B cell (primary cell): ENCODE data around the gene TMSB15C. TPM values are rescaled to one million over a fixed set of nuclear protein-coding genes. Genes with fewer than 3 reads are reported as not detected.
"Not testable (repeated sequence)": the region's sequence is repeated elsewhere in the genome, so short reads cannot be mapped to it uniquely, and the experiment has no call there.

ENCODE experiments used
- ATAC-seq: fragments of 200-7000 bp; cut with Tn5 transposase; one replicate; pipeline ENCODE4 v1.10.0; 2021; ENCODE audit warnings: low read depth, mild to moderate bottlenecking, moderate number of reproducible peaks, moderate library complexity
- CTCF ChIA-PET: fragments of 350-600 bp; sonication (Branson Sonifier 250); formaldehyde crosslinking; loops from one replicate; lab custom pipeline; 2021; ENCODE audit warnings: antibody characterized with exemption, inconsistent platforms; lab: Charles Lee
- POLR2A ChIA-PET: fragments of 350-600 bp; sonication (Branson Sonifier 250); formaldehyde crosslinking; loops from one replicate; lab custom pipeline; 2021; ENCODE audit warnings: antibody characterized with exemption; lab: Charles Lee
- DNase-seq: peaks from one replicate; pipeline ENCODE4 v3.0.0; 2013
- H2AFZ ChIP-seq: 2 replicates; pipeline ENCODE4 v1.6.1; 2012; ENCODE audit warnings: mild to moderate bottlenecking, low read depth, low read length; ENCODE audit not compliant: insufficient read depth, poor library complexity, severe bottlenecking
- H3K27ac ChIP-seq, 2 donors: 1 replicate in 1 of 2; 2 replicates in 1 of 2; pipeline ENCODE4 v1.5.1; 2012 to 2013; ENCODE audit warnings: low read length in 2 of 2, mild to moderate bottlenecking in 2 of 2, moderate library complexity in 1 of 2
- H3K27me3 ChIP-seq, 4 experiments: fragments of 200-600 bp in 1 of 4; sonication (generic) in 1 of 4; replicated peaks in 1 of 4; 1 replicate in 2 of 4; 2 replicates in 2 of 4; pipeline versions ENCODE4 v1.6.1 to v1.7.0; 2013 to 2016; ENCODE audit warnings: low read length in 3 of 4, mild to moderate bottlenecking in 2 of 4, mixed read lengths in 1 of 4, moderate library complexity in 1 of 4; ENCODE audit not compliant: insufficient read depth in 4 of 4, control insufficient read depth in 3 of 4; ENCODE audit errors: control extremely low read depth in 1 of 4
- H3K36me3 ChIP-seq, 2 experiments: replicated peaks in 1 of 2; 1 replicate in 1 of 2; 2 replicates in 1 of 2; pipeline versions ENCODE4 v1.6.1 to v1.7.1; 2013; ENCODE audit warnings: low read length in 1 of 2; ENCODE audit not compliant: insufficient read depth in 2 of 2, control insufficient read depth in 1 of 2; ENCODE audit errors: control extremely low read depth in 1 of 2, extremely low read depth in 1 of 2
- H3K4me1 ChIP-seq, 2 donors: fragments of 200-600 bp in 1 of 2; sonication (generic) in 1 of 2; 1 replicate in 1 of 2; 2 replicates in 1 of 2; pipeline versions ENCODE4 v1.5.1 to v1.6.1; 2013 to 2017; ENCODE audit warnings: low read length in 2 of 2; ENCODE audit not compliant: control insufficient read depth in 2 of 2, insufficient read depth in 2 of 2
- H3K4me2 ChIP-seq: replicated peaks from 2 replicates; pipeline ENCODE3; 2012; ENCODE audit warnings: mild to moderate bottlenecking, low read depth, low read length; ENCODE audit not compliant: poor library complexity, severe bottlenecking
- H3K4me3 ChIP-seq, 5 experiments: fragments of 200-600 bp in 1 of 5; sonication (generic) in 1 of 5; 1 replicate in 3 of 5; 2 replicates in 2 of 5; pipeline versions ENCODE4 v1.5.1 to v1.7.0; 2011 to 2016; ENCODE audit warnings: low read length in 4 of 5, mild to moderate bottlenecking in 4 of 5, low read depth in 2 of 5, control low read depth in 1 of 5, moderate library complexity in 1 of 5; ENCODE audit not compliant: insufficient read depth in 1 of 5; ENCODE audit errors: control extremely low read depth in 1 of 5, extremely low read depth in 1 of 5
- H3K79me2 ChIP-seq: fragments of 200-600 bp; sonication (generic); one replicate; pipeline ENCODE4 v1.6.0; 2016; ENCODE audit warnings: low read length; ENCODE audit not compliant: control insufficient read depth, insufficient read depth
- H3K9ac ChIP-seq: fragments of 200-600 bp; sonication (generic); 2 replicates; pipeline ENCODE4 v1.6.1; 2017; ENCODE audit warnings: mild to moderate bottlenecking, low read length, moderate library complexity
- H3K9me3 ChIP-seq, 3 donors: one replicate each; pipeline versions ENCODE4 v1.6.1 to v1.7.1; 2013; ENCODE audit warnings: low read length in 2 of 3; ENCODE audit not compliant: control insufficient read depth in 2 of 3, insufficient read depth in 1 of 3; ENCODE audit errors: control extremely low read depth in 1 of 3
- H4K20me1 ChIP-seq: 2 replicates; pipeline ENCODE4 v1.6.0; 2012; ENCODE audit warnings: mild to moderate bottlenecking, low read length; ENCODE audit not compliant: insufficient read depth, control insufficient read depth, poor library complexity, severe bottlenecking
- H3K27ac Mint-ChIP-seq: one replicate; pipeline ENCODE4 v1.8.0; 2021; ENCODE audit warnings: mixed read lengths
- H3K27me3 Mint-ChIP-seq: one replicate; pipeline ENCODE4 v1.8.0; 2021; ENCODE audit warnings: mixed read lengths
- H3K4me1 Mint-ChIP-seq: one replicate; pipeline ENCODE4 v1.8.0; 2021; ENCODE audit warnings: mixed read lengths
- H3K4me3 Mint-ChIP-seq: one replicate; pipeline ENCODE4 v1.8.0; 2021; ENCODE audit warnings: mixed read lengths
- H3K9me3 Mint-ChIP-seq: one replicate; pipeline ENCODE4 v1.8.0; 2022; ENCODE audit warnings: mixed read lengths; ENCODE audit not compliant: insufficient read depth
- CTCF ChIP-seq: fragments of 200-600 bp; IDR thresholded peaks from one replicate; pipeline ENCODE4 v1.8.0; 2022; ENCODE audit warnings: antibody characterized with exemption, mild to moderate bottlenecking
- EZH2 ChIP-seq: IDR thresholded peaks from 2 replicates; pipeline ENCODE4 v1.6.1; 2012; ENCODE audit warnings: borderline replicate concordance, low read depth, mild to moderate bottlenecking, moderate library complexity, low read length; ENCODE audit not compliant: insufficient read depth, poor library complexity, severe bottlenecking
- WGBS: methylation state at CpG from one replicate; pipeline ENCODE4 v1.1.5; 2013; ENCODE audit warnings: missing lambda C conversion rate; ENCODE audit not compliant: insufficient coverage; 5-methylcytosine and 5-hydroxymethylcytosine counted together
- intact Hi-C: fragments of 100-400 bp; cut with micrococcal nuclease; formaldehyde crosslinking; loops from one replicate; pipeline ENCODE4 v1.10.0; 2022
- polyA minus RNA-seq: library from RNA; depleted of rRNA, polyadenylated mRNA; stranded (reverse); fragments of >200 nt; gene quantifications from 2 replicates; pipeline ENCODE4 v1.2.3, GENCODE V29; 2012
- polyA plus RNA-seq: library from polyadenylated mRNA; depleted of rRNA; stranded (reverse); fragments of >200 nt; gene quantifications from 2 replicates; pipeline ENCODE4 v1.2.3, GENCODE V29; 2012
- total RNA-seq, 2 donors: library from RNA; stranded (reverse); fragments of 120-200 nt in 1 of 2; gene quantifications; 1 replicate in 1 of 2; 2 replicates in 1 of 2; pipeline versions ENCODE4 v1.2.3 to v1.2.4, GENCODE V29; 2013 to 2022

Gene TMSB15C
- total RNA-seq (4.5 and 5.4 TPM in 2 replicates), polyA plus RNA-seq (1.1 and 1.4 TPM in 2 replicates), polyA minus RNA-seq (0.43 and 0.51 TPM in 2 replicates)
- total RNA-seq (2013) = 3.0 TPM

GRCh38 chrX:104075778-104076445, at the start of gene TMSB15C:
TSS of gene TMSB15C (minus strand) at chrX:104076236.
- H3K27ac Mint-ChIP-seq, H3K79me2 ChIP-seq, H3K27me3 Mint-ChIP-seq, H3K4me1 ChIP-seq, H3K27me3 ChIP-seq, H4K20me1 ChIP-seq, POLR2A ChIA-PET, H3K36me3 ChIP-seq, H3K4me1 Mint-ChIP-seq, H3K4me2 ChIP-seq, CTCF ChIA-PET, H3K9ac ChIP-seq, H3K4me3 Mint-ChIP-seq, DNase-seq, H3K4me3 ChIP-seq, H2AFZ ChIP-seq, H3K9me3 Mint-ChIP-seq, H3K27ac ChIP-seq, intact Hi-C loops, H3K9me3 ChIP-seq: not testable (repeated sequence)
- ATAC-seq = peak; percentile 98
- WGBS = no CpG with 5 or more reads among the region's 46 CpGs

GRCh38 chrX:104122829-104123228, 46.8 kb upstream of the TMSB15C start:
- Histone ChIP-seq H3K4me1 (peaks cover 39 to 60% of the 10 kb centered on the region in 2 donors), H4K20me1 (no peaks in the 10 kb centered on the region), H3K4me3 (no peak overlapping the region), H3K4me2 (peak overlapping the region; percentile 53), H3K9me3 (peaks cover 0 to 8% (median 0%) of the 10 kb centered on the region in 3 donors), H3K9ac (peak overlapping the region; percentile 13), H2AFZ (no peak overlapping the region), H3K27ac (peak overlapping the region; percentile 57 to 78), H3K36me3 (no peaks in the 10 kb centered on the region), H3K79me2 (no peaks in the 10 kb centered on the region), H3K27me3 (no peaks in the 10 kb centered on the region)
- Mint-ChIP-seq H3K4me3 (peak overlapping the region; percentile 74), H3K4me1 (peaks cover 57% of the 10 kb centered on the region), H3K27me3 (no peaks in the 10 kb centered on the region), H3K9me3 (no peaks in the 10 kb centered on the region), H3K27ac (peak overlapping the region; percentile 97)
- ChIA-PET POLR2A (interaction anchor here (0.7 to 1.3 kb wide), 3 partner anchors 11 to 34 kb away, joined by 3 to 5 read pairs (median 4); partner anchors contain the start of genes SLC25A53 and ZCCHC18), CTCF (interaction anchor here (0.9 to 1.5 kb wide), 5 partner anchors 9 to 34 kb away, joined by 3 to 13 read pairs (median 4); partner anchors contain the start of genes SLC25A53 and ZCCHC18)
- ATAC-seq (peak; percentile 68), DNase-seq (peak; percentile 38)
- intact Hi-C loops = no loop called here
- WGBS = 0% methylated on average over 3 of the region's 5 CpGs
- TF ChIP-seq EZH2 (no peak), CTCF (no peak)
